Keratinocyte (primary cell): ENCODE measurements around the gene SRSF2. TPM values are rescaled to one million over a fixed set of nuclear protein-coding genes. Genes with fewer than 3 reads are reported as not detected.
A peak's percentile ranks its signal among the peaks of the same experiment; 100 is the strongest.
"Not testable (repeated sequence)": the region's sequence is repeated elsewhere in the genome, so short reads cannot be mapped to it uniquely, and the experiment has no call there.

Experiments
- DNase-seq: peaks from one replicate; pipeline ENCODE4 v3.0.0-alpha.2; 2011; ENCODE audit warnings: low read depth, missing footprints, low spot score
- FAIRE-seq: peaks from 2 replicates; lab custom pipeline; 2011; peaks lifted over from hg19 to GRCh38; lab: Jason Lieb, UNC
- H2AFZ ChIP-seq: 2 replicates; pipeline ENCODE4 v1.6.0; 2012; ENCODE audit warnings: low read length, control low read depth, inconsistent platforms; ENCODE audit not compliant: control insufficient read depth
- H3K27ac ChIP-seq: 2 replicates; pipeline ENCODE4 v1.5.1; 2011; ENCODE audit warnings: low read length; ENCODE audit not compliant: control insufficient read depth, insufficient read depth
- H3K27me3 ChIP-seq: 3 replicates; pipeline ENCODE4 v1.6.0; 2011; ENCODE audit warnings: low read length; ENCODE audit not compliant: control insufficient read depth, insufficient read depth; ENCODE audit errors: extremely low read depth
- H3K36me3 ChIP-seq, 2 experiments: 2 replicates in 1 of 2; 3 replicates in 1 of 2; pipeline ENCODE4 v1.5.1; 2011; ENCODE audit warnings: low read length in 2 of 2, mild to moderate bottlenecking in 1 of 2; ENCODE audit not compliant: control insufficient read depth in 2 of 2, insufficient read depth in 2 of 2; ENCODE audit errors: extremely low read depth in 1 of 2
- H3K4me1 ChIP-seq: 3 replicates; pipeline ENCODE4 v1.5.1; 2011; ENCODE audit warnings: low read length; ENCODE audit not compliant: control insufficient read depth, insufficient read depth; ENCODE audit errors: extremely low read depth
- H3K4me2 ChIP-seq: 3 replicates; pipeline ENCODE4 v1.6.0; 2011; ENCODE audit warnings: low read depth, low read length; ENCODE audit not compliant: control insufficient read depth, insufficient read depth; ENCODE audit errors: extremely low read depth
- H3K4me3 ChIP-seq, 3 experiments: fragments of 200-600 bp in 1 of 3; sonication (generic) in 1 of 3; 2 replicates in 2 of 3; 3 replicates in 1 of 3; pipeline ENCODE4 v1.5.1; 2011 to 2016; ENCODE audit warnings: low read length in 3 of 3, mild to moderate bottlenecking in 3 of 3, control low read depth in 2 of 3, inconsistent platforms in 1 of 3, low read depth in 1 of 3, mixed read lengths in 1 of 3, mixed run types in 1 of 3, moderate library complexity in 1 of 3; ENCODE audit not compliant: control insufficient read depth in 2 of 3, insufficient read depth in 2 of 3; ENCODE audit errors: extremely low read depth in 1 of 3
- H3K79me2 ChIP-seq: 2 replicates; pipeline ENCODE4 v1.6.0; 2012; ENCODE audit warnings: low read length; ENCODE audit not compliant: control insufficient read depth, insufficient read depth
- H3K9ac ChIP-seq: 3 replicates; pipeline ENCODE4 v1.6.0; 2011; ENCODE audit warnings: low read length; ENCODE audit not compliant: control insufficient read depth, insufficient read depth; ENCODE audit errors: extremely low read depth
- H3K9me1 ChIP-seq: 3 replicates; pipeline ENCODE4 v1.6.0; 2011; ENCODE audit warnings: low read length; ENCODE audit not compliant: control insufficient read depth, insufficient read depth; ENCODE audit errors: extremely low read depth
- H3K9me3 ChIP-seq: 2 replicates; pipeline ENCODE4 v1.5.1; 2012; ENCODE audit warnings: low read depth, low read length; ENCODE audit not compliant: control insufficient read depth
- H4K20me1 ChIP-seq: 3 replicates; pipeline ENCODE4 v1.6.0; 2011; ENCODE audit warnings: low read length; ENCODE audit not compliant: control insufficient read depth, insufficient read depth; ENCODE audit errors: extremely low read depth
- CTCF ChIP-seq, 3 experiments: IDR thresholded peaks in 1 of 3; conservative IDR thresholded peaks in 1 of 3; optimal IDR thresholded peaks in 1 of 3; 2 replicates in 2 of 3; 3 replicates in 1 of 3; pipeline versions ENCODE3 to v1.5.1; 2011; ENCODE audit warnings: low read length in 3 of 3, mild to moderate bottlenecking in 3 of 3, moderate library complexity in 2 of 3, control low read depth in 1 of 3, inconsistent platforms in 1 of 3; ENCODE audit not compliant: insufficient read depth in 2 of 3; ENCODE audit errors: extremely low read depth in 1 of 3
- EZH2 ChIP-seq: IDR thresholded peaks from one replicate; pipeline ENCODE4 v1.6.1; 2012; ENCODE audit warnings: inconsistent platforms, mild to moderate bottlenecking, low read length, moderate library complexity
- dilution Hi-C: fragments of 300-500 bp; cut with MboI; formaldehyde crosslinking; loops from one replicate; pipeline ENCODE4 v1.7.0; 2020; ENCODE audit warnings: low sequenced_read_pairs; ENCODE audit not compliant: extremely low pct_ligation_motif_present
- polyA plus RNA-seq, 5 experiments: library from polyadenylated mRNA; depleted of rRNA in 3 of 5; stranded (reverse) in 3 of 5; stranded (forward) in 1 of 5; unstranded in 1 of 5; fragments of >200 nt; gene quantifications; 1 replicate in 1 of 5; 2 replicates in 3 of 5; 3 replicates in 1 of 5; pipeline versions ENCODE4 v1.2.1 to v1.2.3, GENCODE V29; 2011 to 2012; ENCODE audit warnings: missing spikeins in 2 of 5, low read depth in 1 of 5, low replicate concordance in 1 of 5

The SRSF2 gene
- polyA plus RNA-seq, 1 donor (not counting 4 experiments of a cell fraction or from before 2014, with no cell fraction given): 249 TPM

DNA sequence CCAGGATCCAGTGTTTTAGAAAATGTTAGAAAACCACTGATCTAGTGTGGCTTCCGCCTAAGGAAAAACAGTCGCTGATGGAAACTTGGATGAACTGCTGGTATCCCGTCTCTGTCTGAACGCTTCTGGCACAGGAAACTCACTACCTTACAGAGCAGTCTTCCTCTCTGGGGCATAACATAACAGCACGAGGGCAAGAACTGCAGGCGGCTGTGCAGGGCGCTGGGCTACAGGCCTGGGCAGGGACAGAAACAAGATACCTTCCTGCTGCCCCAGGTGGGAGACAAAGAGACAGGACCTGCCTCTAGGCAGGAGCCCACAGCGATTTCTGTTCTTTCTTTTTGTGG is 36.9 kb downstream of the SRSF2 start:
- dilution Hi-C loops: no loop called here
- Histone ChIP-seq H3K4me3 (peak overlapping the region in 2 of 3 experiments; percentile 49 to 54), H3K9me3 (no peaks in the 10 kb centered on the region), H2AFZ (peak overlapping the region; percentile 51), H3K27me3 (no peaks in the 10 kb centered on the region), H3K36me3 (peaks cover 0 to 14% of the 10 kb centered on the region in 2 experiments), H3K4me2 (peak overlapping the region; percentile 75), H3K9me1 (peaks cover 8% of the 10 kb centered on the region), H3K27ac (peak overlapping the region; percentile 59), H4K20me1 (peaks cover 3% of the 10 kb centered on the region), H3K4me1 (peaks cover 36% of the 10 kb centered on the region), H3K9ac (peak overlapping the region; percentile 73), H3K79me2 (peaks cover 57% of the 10 kb centered on the region)
- no peak for DNase-seq
- peak; percentile 92 for FAIRE-seq
- no peak for TF ChIP-seq EZH2
- no peak for TF ChIP-seq CTCF (optimal IDR thresholded peaks at IDR 0.05 in 1 of 3, IDR thresholded peaks at IDR 0.05 in 1 of 3, conservative IDR thresholded peaks at IDR 0.05 in 1 of 3; ENCODE audit: extremely low read depth in 1 of 3, insufficient read depth in 2 of 3, low read length in 3 of 3)

- H3K9me1 ChIP-seq, H3K4me3 ChIP-seq, H3K9me3 ChIP-seq, DNase-seq, FAIRE-seq, H3K4me2 ChIP-seq, H3K27ac ChIP-seq, H4K20me1 ChIP-seq, H2AFZ ChIP-seq, H3K9ac ChIP-seq, dilution Hi-C loops, H3K27me3 ChIP-seq: not testable (repeated sequence)
- Histone ChIP-seq H3K36me3 (peaks cover 0 to 14% of the 10 kb centered on the region in 2 experiments), H3K4me1 (peaks cover 39% of the 10 kb centered on the region), H3K79me2 (peaks cover 53% of the 10 kb centered on the region)
Observed at GRCh38 chr17:76698466-76698977, 38.6 kb downstream of the SRSF2 start.
